ES-I3 (cell line): ENCODE measurements around the gene FRMD5.

Source experiments
- H3K36me3 ChIP-seq: 2 replicates; pipeline ENCODE4 v1.6.1; 2013; ENCODE audit warnings: mild to moderate bottlenecking, low read length, control low read depth, moderate library complexity; ENCODE audit not compliant: insufficient read depth
- H3K4me1 ChIP-seq: 2 replicates; pipeline ENCODE4 v1.6.1; 2013; ENCODE audit warnings: mild to moderate bottlenecking, control low read depth, low read length; ENCODE audit not compliant: insufficient read depth
- H3K9ac ChIP-seq: 2 replicates; pipeline ENCODE4 v1.6.1; 2013; ENCODE audit warnings: low read depth, mild to moderate bottlenecking, low read length, moderate library complexity
- H3K9me3 ChIP-seq: 2 replicates; pipeline ENCODE4 v1.6.1; 2013; ENCODE audit warnings: mild to moderate bottlenecking, low read length, moderate library complexity; ENCODE audit not compliant: control insufficient read depth, insufficient read depth

Gene FRMD5

DNA sequence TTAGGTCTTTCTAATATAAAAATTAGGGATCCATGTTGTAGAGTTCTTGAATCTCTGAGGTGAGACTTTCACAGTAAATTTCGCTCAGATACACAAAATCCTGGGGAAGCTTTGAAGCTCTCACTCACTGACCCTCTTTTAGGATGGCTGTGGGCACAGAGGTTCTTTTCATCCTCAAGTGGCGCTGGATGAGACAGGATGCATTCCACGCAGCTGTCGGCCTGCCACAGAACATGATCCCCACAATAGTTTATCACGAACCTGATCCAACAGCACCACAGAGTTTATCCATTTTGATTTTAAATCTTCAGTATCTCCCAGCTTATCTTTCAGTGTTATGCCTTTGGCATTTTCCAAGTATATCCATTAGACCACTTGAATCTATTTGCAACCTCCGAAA lies 276.4 kb downstream of the FRMD5 start:
- no peak overlapping the region for H3K9ac ChIP-seq
- H3K36me3 ChIP-seq, result no peaks in the 10 kb centered on the region
- peaks cover 18% of the 10 kb centered on the region for H3K4me1 ChIP-seq
- no peaks in the 10 kb centered on the region for H3K9me3 ChIP-seq

DNA sequence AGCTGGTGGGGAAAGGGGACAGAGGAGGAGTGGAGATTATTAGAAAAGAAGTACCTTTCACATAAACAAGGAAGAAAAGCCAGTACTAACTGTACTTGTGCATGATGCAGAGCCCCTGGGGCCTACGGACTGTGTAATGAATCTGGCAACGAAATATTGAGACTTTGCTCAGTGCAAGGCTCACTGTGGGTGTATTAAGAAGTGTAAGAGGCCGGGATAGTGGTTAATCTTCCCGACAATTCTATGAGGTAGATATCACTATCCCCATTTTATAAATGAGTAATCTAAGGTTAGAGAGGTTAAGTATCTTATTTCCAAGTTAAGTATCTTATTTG lies 278.8 kb downstream of the FRMD5 start:
- H3K9me3 ChIP-seq, result no peaks in the 10 kb centered on the region

DNA sequence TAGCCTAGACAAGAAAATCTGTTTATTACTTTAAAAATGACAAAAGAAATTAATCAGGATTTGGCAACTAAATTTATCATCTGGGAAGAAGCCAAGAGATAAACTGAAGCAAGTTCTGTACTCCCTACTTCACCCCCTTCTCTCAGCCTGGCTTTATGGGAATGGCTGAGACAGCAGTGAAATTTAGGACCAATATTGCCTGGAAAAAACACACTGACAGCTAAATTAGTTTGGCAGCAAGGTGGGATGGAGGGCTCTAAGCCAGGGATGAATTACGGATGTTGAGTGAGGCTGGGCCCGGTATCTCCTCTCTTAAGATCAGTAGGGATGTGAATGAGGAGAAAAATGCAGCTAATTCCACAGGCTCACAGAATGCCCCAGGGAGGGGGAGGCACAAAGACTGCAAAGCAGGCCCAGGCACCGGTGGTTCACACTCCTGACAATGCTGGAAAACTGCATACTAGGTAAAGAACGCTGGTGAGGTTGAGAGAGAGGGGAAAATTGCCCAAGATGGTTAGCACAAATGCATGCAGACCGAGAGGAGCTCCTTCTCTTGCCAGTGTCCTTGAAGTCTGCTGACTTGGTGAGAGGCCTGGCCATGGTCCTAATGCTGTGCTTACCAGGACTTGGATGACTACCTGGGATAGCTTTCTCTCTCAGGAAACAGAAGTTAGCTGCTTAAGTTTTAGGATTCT lies 279.3 kb downstream of the FRMD5 start:
- H3K9ac ChIP-seq, result no peak overlapping the region
- H3K9me3 ChIP-seq, result no peaks in the 10 kb centered on the region
- peaks cover 22% of the 10 kb centered on the region for H3K4me1 ChIP-seq
- H3K36me3 ChIP-seq, result no peaks in the 10 kb centered on the region; the same call in 1 of the 2 replicates

More for the DNA sequence above, 278.8 kb downstream of the FRMD5 start:
- H3K36me3 ChIP-seq, result no peaks in the 10 kb centered on the region; the same call in 1 of the 2 replicates
- peaks cover 22% of the 10 kb centered on the region for H3K4me1 ChIP-seq
- no peak overlapping the region for H3K9ac ChIP-seq

DNA sequence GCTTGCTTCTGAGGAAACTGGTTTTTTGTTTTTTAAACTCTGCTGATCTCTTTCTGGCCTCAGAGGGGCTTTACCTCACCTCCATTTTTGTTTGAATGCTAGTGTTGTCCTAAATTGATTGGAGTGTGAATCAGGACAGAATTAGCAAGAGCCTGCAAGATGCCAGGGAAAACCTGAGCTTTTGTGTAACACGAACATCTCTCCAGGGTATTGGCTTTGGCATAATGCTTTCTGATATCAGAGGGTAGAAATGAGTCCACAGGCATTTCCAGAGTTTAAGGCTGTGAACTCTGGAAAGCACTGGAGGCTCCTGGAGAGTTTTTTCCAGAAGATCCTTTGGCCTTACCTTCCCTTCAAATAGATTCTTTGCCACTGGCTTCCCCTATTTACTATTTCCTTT lies 281.1 kb downstream of the FRMD5 start:
- Histone ChIP-seq H3K9me3 (no peaks in the 10 kb centered on the region), H3K4me1 (peaks cover 11% of the 10 kb centered on the region; the same call in 1 of the 2 replicates), H3K36me3 (no peaks in the 10 kb centered on the region; the same call in 1 of the 2 replicates), H3K9ac (no peak overlapping the region)

DNA sequence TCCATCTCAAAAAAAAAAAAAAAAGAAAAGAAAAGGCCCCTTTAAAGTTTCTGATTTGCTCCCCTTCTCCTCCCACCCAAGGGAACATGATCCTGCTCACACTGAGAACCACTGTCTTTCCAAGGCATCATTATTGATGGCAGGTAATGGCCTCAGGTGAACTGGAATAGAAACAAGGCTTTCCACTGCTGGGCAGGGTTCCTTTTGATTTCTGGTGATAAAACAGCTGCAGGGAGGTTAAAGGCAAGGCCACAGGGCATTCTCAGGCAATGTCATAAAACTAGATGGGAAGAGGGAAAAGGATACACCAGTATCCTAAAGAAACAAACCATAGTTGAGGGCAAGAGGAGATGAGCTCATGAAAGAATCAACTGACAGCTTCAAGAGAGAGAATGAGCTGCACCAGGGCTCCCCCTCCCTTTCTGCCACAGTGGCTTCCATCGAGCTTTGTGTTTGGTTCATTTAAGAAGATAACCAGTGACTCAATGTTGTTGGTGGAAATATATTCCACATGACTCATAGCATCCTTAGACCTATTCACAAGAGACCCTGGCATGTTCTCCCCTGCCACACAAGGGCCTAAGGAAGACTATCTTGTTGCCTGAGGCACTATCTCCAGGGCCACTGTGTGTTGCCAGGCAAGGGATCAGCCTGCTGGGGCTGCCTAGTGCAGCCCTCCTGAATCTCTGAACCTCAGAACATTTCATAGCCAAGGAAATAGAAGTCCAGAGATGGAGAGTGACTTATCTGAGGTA lies 281.9 kb downstream of the FRMD5 start:
- H3K9me3 ChIP-seq, result no peaks in the 10 kb centered on the region
- peaks cover 11% of the 10 kb centered on the region; the same call in 1 of the 2 replicates for H3K4me1 ChIP-seq
- H3K36me3 ChIP-seq, result no peaks in the 10 kb centered on the region; the same call in 1 of the 2 replicates
- H3K9ac ChIP-seq, result no peak overlapping the region

DNA sequence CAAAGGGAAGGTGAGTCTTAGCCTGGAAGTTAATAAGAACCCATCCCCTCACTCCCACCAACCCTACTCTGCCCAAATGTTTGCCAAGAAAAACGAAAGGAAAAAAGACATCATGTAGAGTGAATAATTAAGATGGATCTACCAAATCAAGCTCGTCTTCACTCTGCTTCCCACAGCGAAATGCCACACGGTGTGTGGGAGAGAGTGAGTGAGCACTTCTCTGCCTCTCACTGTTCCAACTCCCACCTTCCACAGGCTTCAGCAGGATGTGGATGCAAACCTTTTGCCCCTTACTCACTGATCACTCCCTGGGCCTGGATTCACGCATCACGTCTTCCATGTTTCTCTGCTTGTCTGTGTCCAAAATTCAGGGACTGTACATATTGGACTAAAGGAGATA lies 282.9 kb downstream of the FRMD5 start:
- H3K4me1 ChIP-seq, result peaks cover 11% of the 10 kb centered on the region; the same call in 1 of the 2 replicates
- H3K9ac ChIP-seq, result no peak overlapping the region
- H3K36me3 ChIP-seq, result no peaks in the 10 kb centered on the region; the same call in 1 of the 2 replicates
- no peaks in the 10 kb centered on the region for H3K9me3 ChIP-seq

DNA sequence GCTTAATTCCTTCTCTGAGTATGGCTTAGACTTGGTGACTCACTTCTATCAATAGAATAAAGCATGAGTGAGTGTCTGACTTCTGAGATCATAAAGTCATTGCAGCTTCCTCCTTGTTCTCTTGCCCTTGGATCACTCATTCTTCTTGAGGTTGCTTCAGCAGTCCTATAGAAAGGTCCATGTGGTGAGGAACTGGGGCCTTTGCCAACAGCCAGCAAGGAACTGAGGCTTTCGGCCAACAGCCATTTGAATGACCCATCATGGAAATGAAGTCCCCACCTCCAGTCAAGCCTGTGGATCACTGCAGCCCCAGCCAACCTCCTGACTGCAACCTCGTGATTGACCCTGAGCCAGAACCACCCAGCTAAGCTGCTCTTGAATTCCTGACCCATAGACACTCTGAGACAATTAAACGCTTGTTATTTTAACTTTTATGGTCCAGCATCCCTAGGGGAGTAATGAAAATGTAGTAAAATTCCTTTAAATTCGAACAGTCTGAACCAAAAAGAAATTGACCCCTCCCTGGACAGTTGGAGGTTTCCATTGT lies 283.8 kb downstream of the FRMD5 start:
- H3K36me3 ChIP-seq, result peaks cover under 1% of the 10 kb centered on the region; the same call in 1 of the 2 replicates
- no peaks in the 10 kb centered on the region for H3K9me3 ChIP-seq
- no peak overlapping the region for H3K9ac ChIP-seq
- peaks cover 11% of the 10 kb centered on the region; the same call in 1 of the 2 replicates for H3K4me1 ChIP-seq

DNA sequence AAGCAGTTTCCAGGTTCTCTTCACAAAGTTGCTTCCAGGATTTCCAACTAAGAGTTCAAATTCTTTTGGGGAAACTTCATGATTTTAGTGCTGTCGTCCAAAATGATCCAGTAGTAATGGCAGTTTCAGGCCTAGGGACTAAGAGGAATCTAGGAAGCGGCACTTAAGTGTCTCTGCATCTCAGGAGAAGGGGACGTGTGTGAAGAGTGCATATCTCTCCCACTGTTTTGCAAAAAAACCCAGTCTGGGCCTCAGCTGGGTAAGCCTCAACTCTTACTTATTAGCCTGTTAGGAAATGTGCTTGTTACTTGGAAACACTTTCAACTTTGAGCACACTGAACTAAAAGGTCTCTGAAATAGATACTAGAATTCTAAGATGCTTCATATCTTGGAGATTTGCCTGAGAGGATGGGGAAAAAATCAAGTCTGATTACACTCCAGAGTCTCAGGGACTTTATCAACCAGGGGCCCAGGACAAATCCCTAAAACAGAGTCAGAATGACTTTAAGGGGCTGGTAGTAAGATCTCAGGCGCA lies 286.5 kb downstream of the FRMD5 start:
- no peaks in the 10 kb centered on the region for H3K9me3 ChIP-seq
- peaks cover 3% of the 10 kb centered on the region; the same call in 1 of the 2 replicates for H3K36me3 ChIP-seq
- H3K4me1 ChIP-seq, result peaks cover 7% of the 10 kb centered on the region; the same call in 1 of the 2 replicates
- no peak overlapping the region for H3K9ac ChIP-seq

DNA sequence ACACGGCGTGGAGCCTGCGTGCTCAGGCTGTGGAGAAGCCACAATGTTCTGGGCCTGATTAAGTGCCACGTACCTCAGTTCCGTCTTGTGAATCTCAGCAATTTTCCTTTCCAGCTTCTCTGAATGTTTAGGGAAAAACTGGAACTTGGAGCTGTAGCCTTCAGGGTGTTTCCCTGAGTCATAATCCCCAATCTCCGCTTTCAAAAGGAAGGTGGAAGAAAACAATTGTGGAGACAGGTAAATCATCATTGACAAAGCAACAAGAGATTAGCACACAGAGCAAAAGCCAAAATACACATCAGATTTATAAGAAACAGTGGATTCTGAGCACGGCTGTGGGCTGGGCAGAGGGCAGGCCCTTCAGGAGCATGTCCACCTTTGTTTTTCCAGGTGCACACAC lies 289.3 kb downstream of the FRMD5 start:
- no peak overlapping the region for H3K9ac ChIP-seq
- no peaks in the 10 kb centered on the region for H3K9me3 ChIP-seq
- H3K4me1 ChIP-seq, result peaks cover 8% of the 10 kb centered on the region
- peaks cover 3% of the 10 kb centered on the region; the same call in 1 of the 2 replicates for H3K36me3 ChIP-seq

DNA sequence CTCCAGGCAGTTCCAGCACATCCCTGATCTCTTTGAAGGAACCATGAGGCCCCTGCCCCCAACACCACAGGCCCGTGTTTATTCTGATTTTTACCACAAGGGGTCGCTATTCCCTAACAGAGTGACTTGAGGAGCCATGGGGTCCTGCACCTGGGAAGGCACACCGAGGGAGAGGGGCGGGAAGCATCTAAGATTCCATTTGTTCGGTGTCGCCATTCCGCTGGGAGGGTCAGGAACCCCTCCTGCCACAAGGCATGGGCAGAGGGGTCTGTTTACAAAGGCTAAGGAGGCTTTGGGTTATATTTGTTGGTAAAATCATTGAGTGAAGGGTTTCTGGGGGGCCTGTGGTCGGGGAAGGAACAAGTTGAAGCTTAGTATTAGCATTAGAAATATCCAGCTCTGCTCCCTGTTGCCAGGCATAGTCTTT lies 291.2 kb downstream of the FRMD5 start:
- Histone ChIP-seq H3K9me3 (no peaks in the 10 kb centered on the region), H3K36me3 (peaks cover 3% of the 10 kb centered on the region; the same call in 1 of the 2 replicates), H3K9ac (no peak overlapping the region; the same call in 1 of the 2 replicates), H3K4me1 (peaks cover 8% of the 10 kb centered on the region)

DNA sequence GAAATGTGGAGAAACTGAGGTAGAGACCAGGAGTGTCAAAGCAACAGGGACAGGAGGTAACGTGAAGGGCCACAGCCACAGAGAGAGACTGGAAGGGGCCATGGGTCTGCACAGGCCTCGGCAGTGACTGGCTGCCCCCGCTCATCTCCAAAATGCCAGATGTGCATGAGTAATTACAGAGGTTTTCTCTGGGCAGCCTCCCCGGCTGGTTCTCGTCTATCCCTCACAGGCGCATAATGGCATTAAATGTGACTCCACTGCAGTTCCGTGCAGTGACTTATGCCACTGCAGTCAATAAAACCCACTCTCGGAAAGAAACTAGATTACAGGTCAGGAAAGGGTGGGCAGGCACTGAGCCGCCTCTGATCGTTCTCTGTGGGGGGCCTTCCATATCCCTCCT lies 293.6 kb downstream of the FRMD5 start:
- H3K4me1 ChIP-seq, result peaks cover 8% of the 10 kb centered on the region
- no peaks in the 10 kb centered on the region for H3K9me3 ChIP-seq
- H3K9ac ChIP-seq, result no peak overlapping the region
- peaks cover 3% of the 10 kb centered on the region; the same call in 1 of the 2 replicates for H3K36me3 ChIP-seq

DNA sequence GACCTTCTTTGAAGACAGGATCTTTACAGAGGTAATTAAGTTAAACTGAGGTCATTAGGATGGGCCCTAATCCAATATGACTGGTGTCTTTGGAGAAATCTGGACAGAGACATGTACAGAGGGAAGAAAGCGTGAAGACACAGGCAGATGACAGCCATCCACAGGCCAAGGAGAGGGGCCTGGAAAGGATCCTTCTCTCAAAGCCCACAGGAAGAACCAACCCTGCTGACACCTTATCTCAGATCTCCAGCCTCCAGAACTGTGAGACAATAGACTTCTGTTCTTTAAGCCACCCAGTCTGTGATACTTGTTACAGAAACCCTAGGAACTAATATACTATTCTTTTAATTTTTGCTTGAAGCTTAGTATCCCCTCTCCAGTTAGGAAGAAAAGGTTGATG lies 294.1 kb downstream of the FRMD5 start:
- Histone ChIP-seq H3K9ac (no peak overlapping the region), H3K4me1 (peaks cover 8% of the 10 kb centered on the region), H3K36me3 (no peaks in the 10 kb centered on the region), H3K9me3 (no peaks in the 10 kb centered on the region)

DNA sequence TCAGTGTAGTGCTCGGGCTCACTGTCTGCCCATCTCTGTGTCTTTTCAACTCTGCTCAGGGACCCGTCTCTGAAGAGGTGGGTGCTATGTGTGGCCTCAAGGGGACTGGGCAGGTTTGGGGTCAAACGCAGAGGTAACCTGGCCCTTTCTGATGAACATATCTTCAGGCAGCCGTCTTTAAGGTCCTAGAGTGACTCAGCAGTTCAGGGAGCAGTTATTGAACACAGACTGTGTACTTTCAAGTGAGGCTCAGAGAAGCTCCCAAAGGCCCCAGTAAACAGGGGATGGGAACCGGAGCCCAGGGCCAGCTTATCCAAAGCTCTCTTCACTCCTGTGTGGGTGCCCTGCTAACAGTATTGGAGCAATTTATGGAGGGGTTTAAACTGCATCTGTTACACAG lies 295.1 kb downstream of the FRMD5 start:
- Histone ChIP-seq H3K9ac (no peak overlapping the region), H3K9me3 (no peaks in the 10 kb centered on the region), H3K4me1 (peaks cover 8% of the 10 kb centered on the region), H3K36me3 (no peaks in the 10 kb centered on the region)

DNA sequence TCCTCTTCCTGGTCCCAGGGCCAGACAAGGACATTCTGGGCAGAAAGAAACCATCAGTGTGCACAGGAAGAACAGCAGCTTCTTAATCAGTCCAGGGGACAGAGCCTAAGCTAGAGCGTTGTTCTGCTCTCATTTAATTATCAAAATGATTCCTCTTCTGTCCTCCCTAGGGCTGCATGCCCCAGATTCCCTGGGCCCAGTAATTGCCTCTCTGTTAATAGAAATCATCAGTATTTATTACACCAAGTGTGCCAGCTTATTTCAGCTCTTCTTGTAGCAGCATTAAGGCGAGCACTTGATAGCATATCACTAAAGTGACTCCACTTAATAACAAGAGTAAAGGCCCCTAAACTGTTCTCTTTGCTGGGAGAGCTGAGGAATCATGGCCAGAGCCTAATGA lies 296.2 kb downstream of the FRMD5 start:
- Histone ChIP-seq H3K9ac (no peak overlapping the region), H3K36me3 (no peaks in the 10 kb centered on the region), H3K9me3 (no peaks in the 10 kb centered on the region), H3K4me1 (peaks cover 5% of the 10 kb centered on the region)
